ENCODE data around the gene RMDN2. TPM values are rescaled to one million over a fixed set of nuclear protein-coding genes. Genes with fewer than 3 reads are reported as not detected.

RMDN2 gene
- total and polyA plus RNA-seq, 2 experiments from 2014 or later: 3.4 to 3.6 TPM

DNA sequence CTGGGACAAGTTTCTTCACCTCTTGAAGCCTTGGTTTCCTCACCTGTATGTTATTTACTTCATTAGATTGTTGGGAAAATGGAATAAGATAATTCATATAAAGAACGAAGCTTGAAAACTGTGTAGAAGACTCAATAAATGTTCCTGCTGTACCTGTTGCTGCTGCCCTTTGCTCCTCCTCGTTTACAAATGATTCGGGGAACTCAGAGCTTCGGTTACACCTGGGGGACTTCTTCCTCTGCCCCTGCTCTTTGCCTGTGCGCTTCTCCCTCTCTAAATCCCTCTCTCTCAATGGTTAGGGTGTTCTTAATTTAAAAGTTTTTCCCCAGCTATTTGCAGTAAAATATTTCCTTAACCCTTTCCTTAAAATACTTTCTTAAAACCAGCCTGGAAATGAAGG lies 3.3 kb upstream of the RMDN2 start (continued):
- TF ChIP-seq, protein P1, sequence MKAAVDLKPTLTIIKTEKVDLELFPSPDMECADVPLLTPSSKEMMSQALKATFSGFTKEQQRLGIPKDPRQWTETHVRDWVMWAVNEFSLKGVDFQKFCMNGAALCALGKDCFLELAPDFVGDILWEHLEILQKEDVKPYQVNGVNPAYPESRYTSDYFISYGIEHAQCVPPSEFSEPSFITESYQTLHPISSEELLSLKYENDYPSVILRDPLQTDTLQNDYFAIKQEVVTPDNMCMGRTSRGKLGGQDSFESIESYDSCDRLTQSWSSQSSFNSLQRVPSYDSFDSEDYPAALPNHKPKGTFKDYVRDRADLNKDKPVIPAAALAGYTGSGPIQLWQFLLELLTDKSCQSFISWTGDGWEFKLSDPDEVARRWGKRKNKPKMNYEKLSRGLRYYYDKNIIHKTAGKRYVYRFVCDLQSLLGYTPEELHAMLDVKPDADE (IDR thresholded peaks at IDR 0.05): no peak
- TF ChIP-seq EZH2 (IDR thresholded peaks at IDR 0.05; ENCODE audit: low read depth, unreplicated experiment): no peak
- no peak for TF ChIP-seq POLR2AphosphoS5 (IDR thresholded peaks at IDR 0.05; ENCODE audit: low read depth)
- no peak for TF ChIP-seq JUNB (IDR thresholded peaks at IDR 0.05; ENCODE audit: unreplicated experiment)
- no peak for TF ChIP-seq ZNF114 (CRISPR knock-in tag; IDR thresholded peaks at IDR 0.05)
- no peak for TF ChIP-seq CREB1 (CRISPR knock-in tag; IDR thresholded peaks at IDR 0.05; ENCODE audit: low read depth)

DNA sequence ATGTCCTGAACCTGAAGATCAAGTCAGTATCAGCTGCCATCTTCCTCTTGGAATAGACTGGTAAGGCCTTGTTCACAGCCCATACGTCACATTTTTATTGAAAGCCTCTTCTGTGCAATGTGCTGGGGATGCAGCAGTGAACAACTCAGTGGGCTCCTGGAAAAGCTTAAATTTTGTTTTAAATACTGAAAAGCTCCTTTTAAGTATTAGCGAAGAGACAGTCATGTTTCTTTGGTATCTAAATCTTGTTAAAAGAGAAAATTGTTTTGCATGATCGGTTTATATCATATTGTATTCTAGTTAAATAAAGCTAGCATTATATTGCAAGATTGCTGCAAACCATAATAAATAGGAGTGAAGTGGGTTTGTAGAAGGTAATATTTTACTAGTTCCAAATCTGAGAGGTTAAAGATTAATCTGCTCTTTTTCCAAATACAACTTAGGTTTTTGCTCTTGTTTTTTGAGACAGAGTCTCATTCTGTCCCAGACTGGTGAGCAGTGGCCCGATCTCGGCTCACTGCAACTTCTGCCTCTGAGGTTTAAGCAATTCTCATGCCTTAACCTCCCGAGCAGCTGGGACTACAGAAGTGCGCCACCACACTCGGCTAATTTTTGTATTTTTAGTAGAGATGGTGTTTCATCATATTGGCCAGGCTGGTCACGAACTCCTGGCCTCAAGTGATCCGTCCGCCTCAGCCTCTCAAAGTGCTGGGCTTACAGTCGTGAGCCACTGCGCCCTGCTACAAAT lies 1.6 kb upstream of the RMDN2 start:
- Histone ChIP-seq H3K9me2 (ENCODE audit: insufficient read depth) (no peaks in the 10 kb centered on the region), H3K27me3 (ENCODE audit: insufficient read depth) (peaks cover 12% of the 10 kb centered on the region), H4K20me1 (replicated peaks; ENCODE audit: insufficient read depth) (no peaks in the 10 kb centered on the region), H3K4me2 (no peak overlapping the region), H3K27ac (ENCODE audit: low read depth) (no peak overlapping the region), H3K36me3 (ENCODE audit: insufficient read depth) (no peaks in the 10 kb centered on the region), H3F3A (replicated peaks; ENCODE audit: low read depth) (no peaks in the 10 kb centered on the region; the same call in 1 of the 2 replicates), H3K4me3 (no peak overlapping the region), H3K79me2 (replicated peaks; ENCODE audit: insufficient read depth) (no peaks in the 10 kb centered on the region), H3K4me1 (ENCODE audit: insufficient read depth) (no peaks in the 10 kb centered on the region; the same call in 1 of the 2 replicates), H2AFZ (no peak overlapping the region)
- H3K36me3 Mint-ChIP-seq (ENCODE audit: low read depth): peaks cover 4% of the 10 kb centered on the region; the same call in 2 of the 3 replicates
- no peak for ATAC-seq
- no peaks in the 10 kb centered on the region for H3K9me3 Mint-ChIP-seq
- no peak for DNase-seq (ENCODE audit: low spot score)
- H3K27ac Mint-ChIP-seq: no peak overlapping the region
- H3K4me3 Mint-ChIP-seq: peak overlapping the region; percentile 87; the same call in 2 of the 3 replicates
- H3K27me3 Mint-ChIP-seq (ENCODE audit: insufficient read depth, low read depth, poor library complexity): peaks cover 2% of the 10 kb centered on the region
- peaks cover 8% of the 10 kb centered on the region for H3K4me1 Mint-ChIP-seq
- TF ChIP-seq STAT1 (IDR thresholded peaks at IDR 0.05; ENCODE audit: unreplicated experiment) (no peak), EZH2 (IDR thresholded peaks at IDR 0.05; ENCODE audit: low read depth, unreplicated experiment) (no peak), EZH2phosphoT487 (IDR thresholded peaks at IDR 0.05; ENCODE audit: unreplicated experiment) (no peak), ZNF331 (CRISPR knock-in tag; IDR thresholded peaks at IDR 0.05; ENCODE audit: low read depth) (no peak), JUNB (IDR thresholded peaks at IDR 0.05; ENCODE audit: unreplicated experiment) (no peak), CREB1 (CRISPR knock-in tag; IDR thresholded peaks at IDR 0.05; ENCODE audit: low read depth) (no peak), POLR2AphosphoS5 (IDR thresholded peaks at IDR 0.05; ENCODE audit: low read depth) (no peak), NANOG (IDR thresholded peaks at IDR 0.05; ENCODE audit: borderline replicate concordance) (no peak)
- TF ChIP-seq, protein P2, sequence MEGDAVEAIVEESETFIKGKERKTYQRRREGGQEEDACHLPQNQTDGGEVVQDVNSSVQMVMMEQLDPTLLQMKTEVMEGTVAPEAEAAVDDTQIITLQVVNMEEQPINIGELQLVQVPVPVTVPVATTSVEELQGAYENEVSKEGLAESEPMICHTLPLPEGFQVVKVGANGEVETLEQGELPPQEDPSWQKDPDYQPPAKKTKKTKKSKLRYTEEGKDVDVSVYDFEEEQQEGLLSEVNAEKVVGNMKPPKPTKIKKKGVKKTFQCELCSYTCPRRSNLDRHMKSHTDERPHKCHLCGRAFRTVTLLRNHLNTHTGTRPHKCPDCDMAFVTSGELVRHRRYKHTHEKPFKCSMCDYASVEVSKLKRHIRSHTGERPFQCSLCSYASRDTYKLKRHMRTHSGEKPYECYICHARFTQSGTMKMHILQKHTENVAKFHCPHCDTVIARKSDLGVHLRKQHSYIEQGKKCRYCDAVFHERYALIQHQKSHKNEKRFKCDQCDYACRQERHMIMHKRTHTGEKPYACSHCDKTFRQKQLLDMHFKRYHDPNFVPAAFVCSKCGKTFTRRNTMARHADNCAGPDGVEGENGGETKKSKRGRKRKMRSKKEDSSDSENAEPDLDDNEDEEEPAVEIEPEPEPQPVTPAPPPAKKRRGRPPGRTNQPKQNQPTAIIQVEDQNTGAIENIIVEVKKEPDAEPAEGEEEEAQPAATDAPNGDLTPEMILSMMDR (conservative IDR thresholded peaks at IDR 0.05; ENCODE audit: low read depth in 2 of 2): no peak
- TF ChIP-seq, protein P3, sequence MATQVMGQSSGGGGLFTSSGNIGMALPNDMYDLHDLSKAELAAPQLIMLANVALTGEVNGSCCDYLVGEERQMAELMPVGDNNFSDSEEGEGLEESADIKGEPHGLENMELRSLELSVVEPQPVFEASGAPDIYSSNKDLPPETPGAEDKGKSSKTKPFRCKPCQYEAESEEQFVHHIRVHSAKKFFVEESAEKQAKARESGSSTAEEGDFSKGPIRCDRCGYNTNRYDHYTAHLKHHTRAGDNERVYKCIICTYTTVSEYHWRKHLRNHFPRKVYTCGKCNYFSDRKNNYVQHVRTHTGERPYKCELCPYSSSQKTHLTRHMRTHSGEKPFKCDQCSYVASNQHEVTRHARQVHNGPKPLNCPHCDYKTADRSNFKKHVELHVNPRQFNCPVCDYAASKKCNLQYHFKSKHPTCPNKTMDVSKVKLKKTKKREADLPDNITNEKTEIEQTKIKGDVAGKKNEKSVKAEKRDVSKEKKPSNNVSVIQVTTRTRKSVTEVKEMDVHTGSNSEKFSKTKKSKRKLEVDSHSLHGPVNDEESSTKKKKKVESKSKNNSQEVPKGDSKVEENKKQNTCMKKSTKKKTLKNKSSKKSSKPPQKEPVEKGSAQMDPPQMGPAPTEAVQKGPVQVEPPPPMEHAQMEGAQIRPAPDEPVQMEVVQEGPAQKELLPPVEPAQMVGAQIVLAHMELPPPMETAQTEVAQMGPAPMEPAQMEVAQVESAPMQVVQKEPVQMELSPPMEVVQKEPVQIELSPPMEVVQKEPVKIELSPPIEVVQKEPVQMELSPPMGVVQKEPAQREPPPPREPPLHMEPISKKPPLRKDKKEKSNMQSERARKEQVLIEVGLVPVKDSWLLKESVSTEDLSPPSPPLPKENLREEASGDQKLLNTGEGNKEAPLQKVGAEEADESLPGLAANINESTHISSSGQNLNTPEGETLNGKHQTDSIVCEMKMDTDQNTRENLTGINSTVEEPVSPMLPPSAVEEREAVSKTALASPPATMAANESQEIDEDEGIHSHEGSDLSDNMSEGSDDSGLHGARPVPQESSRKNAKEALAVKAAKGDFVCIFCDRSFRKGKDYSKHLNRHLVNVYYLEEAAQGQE (IDR thresholded peaks at IDR 0.05; ENCODE audit: unreplicated experiment): no peak

Data from GM23338 (cell line).